ENCODE data around the gene CAMSAP1. TPM values are rescaled to one million over a fixed set of nuclear protein-coding genes. Genes with fewer than 3 reads are reported as not detected.

CAMSAP1 gene
- total RNA-seq, 2 donors from 2014 or later = 19.4 to 21.4 TPM

GRCh38 chr9:135833864-135834263 lies 73.5 kb downstream of the CAMSAP1 start:
- no peaks in the 10 kb centered on the region for H3K36me3 ChIP-seq
- no peak for TF ChIP-seq CTCF (IDR thresholded peaks at IDR 0.05)
- peaks cover 0 to 5% of the 10 kb centered on the region in 2 donors for H3K9me3 ChIP-seq
- no peaks in the 10 kb centered on the region for H3K4me1 ChIP-seq
- no peaks in the 10 kb centered on the region for H3K27me3 ChIP-seq
- no peak for DNase-seq (ENCODE audit: low spot score)
- H3K4me3 ChIP-seq = no peak overlapping the region
- no peak overlapping the region for H3K27ac ChIP-seq

DNA sequence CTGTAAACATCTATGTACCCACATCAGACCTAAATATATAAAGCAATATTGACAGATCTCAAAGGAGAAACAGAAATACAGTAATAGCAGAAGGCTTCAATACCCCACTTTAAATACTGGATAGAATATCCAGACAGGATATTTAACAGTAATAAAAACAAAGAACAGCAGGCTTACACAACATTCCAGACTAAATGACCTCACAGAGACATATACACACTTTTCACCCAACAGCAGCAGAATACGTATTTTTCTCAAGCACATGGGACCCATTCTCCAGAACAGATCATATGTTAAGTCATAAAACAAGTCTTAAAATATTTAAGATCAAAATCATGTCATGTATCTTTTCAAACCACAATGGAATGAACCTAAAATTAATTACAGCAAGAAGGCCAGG lies 76.8 kb downstream of the CAMSAP1 start:
- Histone ChIP-seq H3K4me3 (no peak overlapping the region), H3K9me3 (peaks cover 0 to 12% of the 10 kb centered on the region in 2 donors), H3K27ac (no peak overlapping the region), H3K36me3 (no peaks in the 10 kb centered on the region), H3K4me1 (no peaks in the 10 kb centered on the region), H3K27me3 (no peaks in the 10 kb centered on the region)
- no peak for TF ChIP-seq CTCF (IDR thresholded peaks at IDR 0.05)
- no peak for DNase-seq (ENCODE audit: low spot score)

DNA sequence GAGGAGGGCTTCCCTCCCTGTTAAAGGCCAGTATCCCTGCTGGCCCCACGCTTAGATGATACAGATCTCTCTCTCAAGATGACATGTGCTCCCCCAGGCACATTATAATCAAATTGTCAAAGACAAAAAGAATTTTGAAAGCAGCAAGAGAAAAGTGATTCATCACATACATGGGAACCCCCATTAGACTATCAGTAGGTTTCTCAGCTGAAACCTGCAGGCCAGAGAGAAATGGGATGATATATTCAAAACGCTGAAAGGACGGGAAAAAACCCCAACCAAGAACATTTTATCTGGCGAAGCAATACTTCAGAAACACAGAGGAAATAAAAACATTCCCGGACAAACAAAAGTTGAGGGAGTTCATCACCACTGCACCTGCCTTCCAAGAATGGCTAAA lies 78.7 kb downstream of the CAMSAP1 start:
- Histone ChIP-seq H3K4me1 (no peaks in the 10 kb centered on the region), H3K4me3 (no peak overlapping the region), H3K36me3 (peaks cover 2% of the 10 kb centered on the region), H3K27ac (no peak overlapping the region), H3K27me3 (no peaks in the 10 kb centered on the region), H3K9me3 (peaks cover 0 to 12% of the 10 kb centered on the region in 2 donors)
- no peak for DNase-seq (ENCODE audit: low spot score)
- TF ChIP-seq CTCF (IDR thresholded peaks at IDR 0.05) = no peak

- Histone ChIP-seq H3K4me1 (no peaks in the 10 kb centered on the region), H3K4me3 (no peak overlapping the region), H3K9me3 (peaks cover 0 to 12% of the 10 kb centered on the region in 2 donors), H3K27ac (no peak overlapping the region), H3K27me3 (no peaks in the 10 kb centered on the region), H3K36me3 (peaks cover 8% of the 10 kb centered on the region)
- DNase-seq (ENCODE audit: low spot score) = no peak
- no peak for TF ChIP-seq CTCF (IDR thresholded peaks at IDR 0.05)
These were observed 79.3 kb downstream of the CAMSAP1 start for GRCh38 chr9:135827866-135828580.

- Histone ChIP-seq H3K27me3 (no peaks in the 10 kb centered on the region), H3K4me1 (no peaks in the 10 kb centered on the region), H3K4me3 (no peak overlapping the region), H3K36me3 (peaks cover 16% of the 10 kb centered on the region), H3K27ac (no peak overlapping the region), H3K9me3 (peaks cover 0 to 12% of the 10 kb centered on the region in 2 donors)
- DNase-seq (ENCODE audit: low spot score) = no peak
- no peak for TF ChIP-seq CTCF (IDR thresholded peaks at IDR 0.05)
These were observed 80.0 kb downstream of the CAMSAP1 start for GRCh38 chr9:135827301-135827700.

GRCh38 chr9:135826188-135826545 lies 81.2 kb downstream of the CAMSAP1 start:
- DNase-seq (ENCODE audit: low spot score) = no peak
- Histone ChIP-seq H3K36me3 (peaks cover 27% of the 10 kb centered on the region), H3K27me3 (no peaks in the 10 kb centered on the region), H3K9me3 (peaks cover 0 to 12% of the 10 kb centered on the region in 2 donors), H3K4me3 (no peak overlapping the region), H3K27ac (no peak overlapping the region), H3K4me1 (no peaks in the 10 kb centered on the region)
- TF ChIP-seq CTCF (IDR thresholded peaks at IDR 0.05) = no peak

Measured in right atrium auricular region (tissue), 2 donors.